ENCODE measurements around the gene GPM6B.

Gene GPM6B

DNA sequence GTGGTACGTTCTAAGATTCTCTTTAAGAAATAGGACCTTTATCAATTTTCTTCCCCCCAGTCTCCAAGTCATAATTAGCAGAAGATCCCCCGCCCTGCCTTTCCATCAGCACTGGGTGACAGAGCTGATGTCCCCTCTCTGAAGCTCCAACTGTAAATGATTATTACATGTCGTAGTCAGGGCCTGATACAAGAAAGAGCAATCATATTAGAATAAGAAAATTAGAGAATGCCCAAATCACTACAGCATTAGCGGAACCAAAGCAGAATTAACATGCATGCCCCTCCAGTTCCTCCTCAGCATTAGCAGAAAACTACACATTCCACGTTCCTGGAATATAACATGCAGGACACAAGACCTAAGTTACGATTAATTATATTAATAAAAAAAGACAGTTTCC is 717 bp downstream of the GPM6B start:
- no peak for DNase-seq (ENCODE audit: insufficient read length)
- FAIRE-seq, result no peak

DNA sequence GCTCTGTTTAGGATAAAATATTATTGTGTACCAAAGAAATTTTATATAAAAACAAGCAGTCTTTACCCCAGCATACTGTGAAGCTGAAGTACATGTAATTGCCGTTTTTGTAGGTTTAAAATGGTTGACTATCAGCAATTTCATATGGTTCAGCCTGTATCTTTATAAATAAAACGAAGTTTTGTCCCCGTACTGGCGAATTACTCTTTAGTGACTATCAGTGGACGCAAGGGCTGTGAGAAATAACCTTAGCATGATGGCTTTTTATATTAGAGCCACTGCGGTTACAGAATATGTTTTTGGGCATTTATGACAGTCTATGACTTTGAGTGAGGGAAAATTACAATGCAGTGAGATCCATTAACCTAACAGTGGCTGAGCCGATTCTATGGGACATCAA is 1.2 kb downstream of the GPM6B start:
- DNase-seq (ENCODE audit: insufficient read length) (no peak), FAIRE-seq (no peak)
- TF ChIP-seq POLR2AphosphoS5 (IDR thresholded peaks at IDR 0.05; ENCODE audit: low read depth, low read length), result no peak
- TF ChIP-seq TAF1 (IDR thresholded peaks at IDR 0.05; ENCODE audit: borderline replicate concordance, low read depth, low read length), result no peak
- no peak for TF ChIP-seq POLR2A (IDR thresholded peaks at IDR 0.05; ENCODE audit: low read depth, low read length)

More for the DNA sequence above, 717 bp downstream of the GPM6B start:
- no peak for TF ChIP-seq TAF1 (IDR thresholded peaks at IDR 0.05; ENCODE audit: borderline replicate concordance, low read depth, low read length)

DNA sequence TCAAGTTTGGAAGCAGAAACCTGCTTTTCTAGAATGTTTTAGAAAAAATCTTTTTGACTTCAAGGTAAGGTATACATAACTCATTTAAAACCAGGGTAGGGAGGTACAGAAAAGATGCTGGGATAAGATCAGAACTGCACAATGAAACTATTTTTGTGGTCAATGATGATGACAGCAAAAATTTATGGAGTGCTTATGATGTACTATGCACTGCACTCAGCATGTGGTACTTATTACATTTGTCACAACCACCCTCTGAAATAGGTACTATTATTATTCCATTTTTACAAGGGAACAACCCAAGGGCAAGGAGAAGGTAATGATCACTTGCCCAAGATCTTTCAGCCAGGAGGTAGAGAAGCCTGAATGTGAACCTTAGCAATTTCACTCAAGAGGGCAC is 8.0 kb downstream of the GPM6B start:
- FAIRE-seq (no peak), DNase-seq (ENCODE audit: insufficient read length) (no peak)
- TF ChIP-seq TAF1 (IDR thresholded peaks at IDR 0.05; ENCODE audit: borderline replicate concordance, low read depth, low read length) (no peak), POLR2AphosphoS5 (IDR thresholded peaks at IDR 0.05; ENCODE audit: low read depth, low read length) (no peak), POLR2A (IDR thresholded peaks at IDR 0.05; ENCODE audit: low read depth, low read length) (no peak)

- FAIRE-seq, result no peak
- TF ChIP-seq POLR2AphosphoS5 (IDR thresholded peaks at IDR 0.05; ENCODE audit: low read depth, low read length) (no peak), TAF1 (IDR thresholded peaks at IDR 0.05; ENCODE audit: borderline replicate concordance, low read depth, low read length) (no peak), POLR2A (IDR thresholded peaks at IDR 0.05; ENCODE audit: low read depth, low read length) (no peak)
- DNase-seq (ENCODE audit: insufficient read length), result no peak
Measured at GRCh38 chrX:13808293-13808692, 8.6 kb downstream of the GPM6B start.

- FAIRE-seq (no peak), DNase-seq (ENCODE audit: insufficient read length) (no peak)
- TF ChIP-seq POLR2A (IDR thresholded peaks at IDR 0.05; ENCODE audit: low read depth, low read length) (no peak), POLR2AphosphoS5 (IDR thresholded peaks at IDR 0.05; ENCODE audit: low read depth, low read length) (no peak), TAF1 (IDR thresholded peaks at IDR 0.05; ENCODE audit: borderline replicate concordance, low read depth, low read length) (no peak)
Measured at GRCh38 chrX:13805241-13805640, 11.7 kb downstream of the GPM6B start.

DNA sequence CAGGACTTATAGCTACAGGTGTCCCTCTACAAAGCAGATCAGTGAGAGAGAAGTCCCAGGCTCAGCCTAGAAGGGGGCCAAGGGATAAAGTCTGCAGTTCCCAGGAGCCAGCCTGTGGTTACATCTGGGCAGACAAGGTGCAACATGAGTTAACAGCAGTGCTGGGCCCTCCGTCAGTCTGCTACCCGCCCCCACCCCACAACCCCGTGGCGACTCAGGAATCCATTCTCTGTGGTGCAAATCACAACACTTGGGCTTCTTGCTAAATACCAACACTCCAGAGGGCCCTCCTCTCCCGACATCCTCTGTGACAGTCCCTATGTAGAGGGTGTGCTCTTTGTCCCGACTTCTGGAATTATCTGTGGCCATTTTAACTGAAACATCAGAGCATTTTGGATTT is 13.8 kb downstream of the GPM6B start:
- no peak for TF ChIP-seq TAF1 (IDR thresholded peaks at IDR 0.05; ENCODE audit: borderline replicate concordance, low read depth, low read length)
- no peak for TF ChIP-seq POLR2A (IDR thresholded peaks at IDR 0.05; ENCODE audit: low read depth, low read length)
- TF ChIP-seq POLR2AphosphoS5 (IDR thresholded peaks at IDR 0.05; ENCODE audit: low read depth, low read length), result no peak
- DNase-seq (ENCODE audit: insufficient read length) (no peak), FAIRE-seq (no peak)

GRCh38 chrX:13798184-13798583 is 18.7 kb downstream of the GPM6B start:
- TF ChIP-seq POLR2A (IDR thresholded peaks at IDR 0.05; ENCODE audit: low read depth, low read length), result no peak
- TF ChIP-seq POLR2AphosphoS5 (IDR thresholded peaks at IDR 0.05; ENCODE audit: low read depth, low read length), result no peak
- TF ChIP-seq TAF1 (IDR thresholded peaks at IDR 0.05; ENCODE audit: borderline replicate concordance, low read depth, low read length), result no peak
- DNase-seq (ENCODE audit: insufficient read length) (no peak), FAIRE-seq (no peak)

DNA sequence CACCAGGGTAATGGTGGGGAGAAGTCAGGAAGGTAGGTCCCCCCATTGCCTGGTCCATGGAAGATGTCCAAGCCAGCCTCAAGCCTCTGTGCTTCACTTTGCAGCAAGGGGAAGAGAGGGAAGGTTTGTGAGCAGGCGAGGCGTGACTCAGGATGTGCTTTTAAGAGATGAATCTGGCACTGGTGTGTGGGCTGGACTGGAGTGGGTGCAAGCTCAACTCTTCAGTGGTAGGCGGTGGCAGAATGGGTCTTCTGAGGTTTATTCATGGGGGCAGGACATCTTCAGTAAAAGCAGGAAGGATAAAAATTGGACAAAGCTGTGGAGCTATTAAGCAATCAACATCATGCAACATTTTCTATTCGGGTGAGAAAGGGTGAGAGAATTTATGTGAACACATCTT is 19.4 kb downstream of the GPM6B start:
- no peak for FAIRE-seq
- TF ChIP-seq POLR2AphosphoS5 (IDR thresholded peaks at IDR 0.05; ENCODE audit: low read depth, low read length) (no peak), TAF1 (IDR thresholded peaks at IDR 0.05; ENCODE audit: borderline replicate concordance, low read depth, low read length) (no peak), POLR2A (IDR thresholded peaks at IDR 0.05; ENCODE audit: low read depth, low read length) (no peak)
- no peak for DNase-seq (ENCODE audit: insufficient read length)

DNA sequence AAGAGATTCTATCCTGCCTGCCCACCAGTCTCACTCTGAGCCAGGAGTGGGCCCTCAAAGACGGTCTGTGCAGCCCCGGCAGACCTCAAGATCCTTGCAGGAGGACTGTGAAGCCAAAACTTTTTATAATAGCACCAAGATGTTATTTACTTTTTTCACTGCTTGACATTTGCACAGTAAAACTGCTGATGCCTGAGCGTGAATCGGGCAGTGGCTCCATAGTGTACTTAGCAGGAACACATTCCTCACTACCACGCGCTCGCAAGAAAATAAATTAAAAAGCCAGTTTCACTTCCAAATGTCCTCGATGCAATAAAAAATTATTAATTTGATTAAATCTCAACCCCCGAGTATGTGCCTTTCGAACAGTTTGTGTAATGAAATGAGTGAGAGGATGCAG is 22.5 kb downstream of the GPM6B start:
- no peak for TF ChIP-seq TAF1 (IDR thresholded peaks at IDR 0.05; ENCODE audit: borderline replicate concordance, low read depth, low read length)
- TF ChIP-seq POLR2AphosphoS5 (IDR thresholded peaks at IDR 0.05; ENCODE audit: low read depth, low read length), result no peak
- TF ChIP-seq POLR2A (IDR thresholded peaks at IDR 0.05; ENCODE audit: low read depth, low read length), result no peak
- DNase-seq (ENCODE audit: insufficient read length) (no peak), FAIRE-seq (no peak)

DNA sequence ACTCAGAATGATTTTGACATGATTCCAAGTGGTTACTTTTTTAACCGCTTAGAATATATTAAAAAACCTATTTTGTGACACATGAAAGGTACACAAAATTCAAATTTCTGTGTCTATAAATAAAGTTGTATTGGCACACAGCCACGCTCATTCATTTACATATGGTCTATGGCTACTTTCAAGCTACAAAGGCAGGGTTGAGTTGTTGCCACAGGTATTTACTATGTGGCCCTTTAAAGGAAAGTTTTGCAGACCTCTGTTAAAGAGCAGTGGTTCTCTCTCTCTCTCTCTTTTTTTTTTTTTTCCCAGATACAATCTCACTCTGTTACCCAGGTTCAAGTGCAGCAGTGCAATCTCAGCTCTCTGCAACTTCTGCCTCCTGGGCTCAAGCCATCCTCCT is 23.0 kb downstream of the GPM6B start:
- FAIRE-seq (no peak), DNase-seq (ENCODE audit: insufficient read length) (no peak)
- TF ChIP-seq TAF1 (IDR thresholded peaks at IDR 0.05; ENCODE audit: borderline replicate concordance, low read depth, low read length) (no peak), POLR2A (IDR thresholded peaks at IDR 0.05; ENCODE audit: low read depth, low read length) (no peak), POLR2AphosphoS5 (IDR thresholded peaks at IDR 0.05; ENCODE audit: low read depth, low read length) (no peak)

- FAIRE-seq, result no peak
Measured at GRCh38 chrX:13791559-13791958, 25.3 kb downstream of the GPM6B start.

DNA sequence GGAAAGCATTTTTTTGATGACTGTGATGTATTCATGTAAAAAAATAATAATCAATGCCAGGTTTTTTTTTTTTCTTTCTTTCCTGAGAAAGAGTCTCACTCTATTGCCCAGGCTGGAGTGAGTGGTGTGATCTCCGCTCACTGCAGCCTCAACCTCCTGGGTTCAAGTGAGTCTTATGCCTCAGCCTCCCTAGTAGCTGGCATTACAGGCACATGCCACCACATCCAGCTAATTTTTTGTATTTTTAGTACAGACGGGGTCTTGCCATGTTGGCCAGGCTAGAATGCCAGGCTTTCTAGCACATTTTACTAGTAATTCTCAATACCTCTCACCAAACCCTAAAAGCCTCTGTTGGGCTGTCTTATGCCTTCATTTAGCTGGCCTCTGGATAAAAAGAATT is 25.7 kb downstream of the GPM6B start:
- FAIRE-seq (no peak), DNase-seq (ENCODE audit: insufficient read length) (no peak)

More at GRCh38 chrX:13791559-13791958, 25.3 kb downstream of the GPM6B start:
- DNase-seq (ENCODE audit: insufficient read length), result no peak
- TF ChIP-seq TAF1 (IDR thresholded peaks at IDR 0.05; ENCODE audit: borderline replicate concordance, low read depth, low read length), result no peak
- TF ChIP-seq POLR2A (IDR thresholded peaks at IDR 0.05; ENCODE audit: low read depth, low read length), result no peak
- TF ChIP-seq POLR2AphosphoS5 (IDR thresholded peaks at IDR 0.05; ENCODE audit: low read depth, low read length), result no peak

More for the DNA sequence above, 25.7 kb downstream of the GPM6B start:
- no peak for TF ChIP-seq POLR2AphosphoS5 (IDR thresholded peaks at IDR 0.05; ENCODE audit: low read depth, low read length)
- no peak for TF ChIP-seq TAF1 (IDR thresholded peaks at IDR 0.05; ENCODE audit: borderline replicate concordance, low read depth, low read length)
- no peak for TF ChIP-seq POLR2A (IDR thresholded peaks at IDR 0.05; ENCODE audit: low read depth, low read length)
